HepG2 (cell line): ENCODE data around the gene STK11. TPM values are rescaled to one million over a fixed set of nuclear protein-coding genes. Genes with fewer than 3 reads are reported as not detected.

Source experiments
- ATAC-seq: fragments of 200-7000 bp; cut with Tn5 transposase; 3 replicates; pipeline ENCODE4 v1.9.1; 2020; ENCODE audit warnings: mild to moderate bottlenecking, moderate library complexity
- BruUV-seq: library from RNA; stranded (reverse); fragments of 400-500 nt; replicated peaks from 2 replicates; lab custom pipeline; 2021; lab: Mats Ljungman, UMichigan
- CTCF ChIA-PET: fragments of 300-600 bp; formaldehyde crosslinking; extraction: SDS; loops from one replicate; lab custom pipeline; 2021; ENCODE audit warnings: low total read pairs, inconsistent platforms, low intra/inter-chr PET ratio; lab: Yijun Ruan, JAX
- POLR2A ChIA-PET: fragments of 350-600 bp; sonication (Branson Sonifier 250); formaldehyde crosslinking; loops from one replicate; lab custom pipeline; 2020; ENCODE audit warnings: antibody characterized with exemption, inconsistent platforms; lab: Yijun Ruan, JAX
- DNase-seq: peaks from one replicate; pipeline ENCODE4 v3.0.0-alpha.2; 2015; ENCODE audit warnings: low spot score
- FAIRE-seq: peaks from 3 replicates; lab custom pipeline; 2011; peaks lifted over from hg19 to GRCh38; lab: Jason Lieb, UNC
- H2AFZ ChIP-seq: one replicate; pipeline ENCODE4 v1.6.1; 2011; ENCODE audit warnings: low read length, inconsistent platforms
- H3K27ac ChIP-seq: fragments of 300-600 bp; 3 replicates; pipeline ENCODE4 v1.8.0; 2011; ENCODE audit warnings: mixed run types, mild to moderate bottlenecking, mixed read lengths, low read length, inconsistent platforms; ENCODE audit not compliant: insufficient read depth; ENCODE audit errors: extremely low read length
- H3K27me3 ChIP-seq, 2 experiments: fragments of 200-600 bp in 1 of 2; 2 replicates in 1 of 2; 3 replicates in 1 of 2; pipeline versions ENCODE4 v1.6.0 to v1.8.0; 2011; ENCODE audit warnings: low read length in 2 of 2, mild to moderate bottlenecking in 2 of 2, moderate library complexity in 2 of 2, inconsistent platforms in 1 of 2; ENCODE audit not compliant: insufficient read depth in 2 of 2, control insufficient read depth in 1 of 2
- H3K36me3 ChIP-seq, 2 experiments: fragments of 200-600 bp in 1 of 2; replicated peaks in 1 of 2; 2 replicates in 1 of 2; 3 replicates in 1 of 2; pipeline versions ENCODE4 v1.5.1 to v1.8.0; 2011; ENCODE audit warnings: low read length in 2 of 2, inconsistent platforms in 1 of 2; ENCODE audit not compliant: insufficient read depth in 2 of 2, control insufficient read depth in 1 of 2
- H3K4me1 ChIP-seq: 2 replicates; pipeline ENCODE4 v1.5.1; 2012; ENCODE audit warnings: low read length, inconsistent platforms; ENCODE audit not compliant: insufficient read depth
- H3K4me2 ChIP-seq: 2 replicates; pipeline ENCODE4 v1.6.0; 2011; ENCODE audit warnings: low read depth, low read length, inconsistent platforms
- H3K4me3 ChIP-seq, 3 experiments: fragments of 200-600 bp in 1 of 3; sonication (generic), shearing (Covaris generic) in 1 of 3; replicated peaks in 1 of 3; 2 replicates each; pipeline ENCODE4 v1.5.1; 2011 to 2016; ENCODE audit warnings: low read length in 3 of 3, inconsistent platforms in 2 of 3, low read depth in 2 of 3, mild to moderate bottlenecking in 2 of 3, control low read depth in 1 of 3, mixed read lengths in 1 of 3; ENCODE audit not compliant: insufficient read depth in 1 of 3
- H3K79me2 ChIP-seq: one replicate; pipeline ENCODE4 v1.6.1; 2011; ENCODE audit warnings: low read length, inconsistent platforms; ENCODE audit not compliant: insufficient read depth
- H3K9ac ChIP-seq: 2 replicates; pipeline ENCODE4 v1.6.0; 2011; ENCODE audit warnings: mild to moderate bottlenecking, low read depth, low read length, inconsistent platforms; ENCODE audit not compliant: insufficient read depth
- H3K9me3 ChIP-seq: 2 replicates; pipeline ENCODE4 v1.5.1; 2012; ENCODE audit warnings: mild to moderate bottlenecking, low read length
- H4K20me1 ChIP-seq: 2 replicates; pipeline ENCODE4 v1.6.0; 2011; ENCODE audit warnings: inconsistent platforms, mild to moderate bottlenecking, low read length, moderate library complexity; ENCODE audit not compliant: insufficient read depth
- ARID4A ChIP-seq: sonication (generic); formaldehyde crosslinking; IDR thresholded peaks from 2 replicates; pipeline ENCODE4 v1.5.0; 2020; ENCODE audit warnings: mild to moderate bottlenecking, missing genetic modification reagents, borderline replicate concordance
- CENPBD1 ChIP-seq: sonication (generic); formaldehyde crosslinking; IDR thresholded peaks from 2 replicates; pipeline ENCODE4 v1.8.0; 2022; ENCODE audit warnings: missing genetic modification reagents, low read depth, mild to moderate bottlenecking, borderline replicate concordance
- CENPX ChIP-seq: sonication (generic); formaldehyde crosslinking; IDR thresholded peaks from 2 replicates; pipeline ENCODE4 v1.9.0; 2021; ENCODE audit warnings: mild to moderate bottlenecking, missing genetic modification reagents, moderate library complexity
- FOXK1 ChIP-seq: sonication (generic); formaldehyde crosslinking; IDR thresholded peaks from 2 replicates; pipeline ENCODE4 v1.4.0; 2020; ENCODE audit warnings: low read depth, missing genetic modification reagents, borderline replicate concordance
- PAF1 ChIP-seq: IDR thresholded peaks from 2 replicates; pipeline ENCODE4 v1.6.1; 2016; ENCODE audit warnings: missing genetic modification reagents, missing compliant biosample characterization
- PHF5A ChIP-seq: IDR thresholded peaks from one replicate; pipeline ENCODE4 v1.6.1; 2018; ENCODE audit warnings: low read depth, missing genetic modification reagents; ENCODE audit not compliant: unreplicated experiment
- ZNF136 ChIP-seq: sonication (generic); formaldehyde crosslinking; IDR thresholded peaks from 2 replicates; pipeline ENCODE4 v1.8.1; 2022; ENCODE audit warnings: low read depth, mild to moderate bottlenecking, moderate library complexity, missing genetic modification reagents
- ZNF362 ChIP-seq: sonication (generic); formaldehyde crosslinking; IDR thresholded peaks from 2 replicates; pipeline ENCODE4 v1.4.0; 2020; ENCODE audit warnings: missing genetic modification reagents, mild to moderate bottlenecking, borderline replicate concordance
- ZNF747 ChIP-seq: sonication (generic); formaldehyde crosslinking; IDR thresholded peaks from 2 replicates; pipeline ENCODE4 v1.8.1; 2023; ENCODE audit warnings: missing genetic modification reagents, mild to moderate bottlenecking, borderline replicate concordance
- ZNF766 ChIP-seq: sonication (generic); formaldehyde crosslinking; IDR thresholded peaks from 2 replicates; pipeline ENCODE4 v1.5.0; 2020; ENCODE audit warnings: missing genetic modification reagents, borderline replicate concordance
- WGBS: methylation state at CpG from one replicate; pipeline ENCODE4 v1.1.6; 2017; ENCODE audit warnings: low lambda C conversion rate; 5-methylcytosine and 5-hydroxymethylcytosine counted together
- in situ Hi-C: cut with HindIII; loops from 2 replicates; pipeline ENCODE4 v1.10.0; 2017; ENCODE audit warnings: low pct_unique_long_range_greater_than_20kb; ENCODE audit not compliant: extremely low pct_ligation_motif_present
- intact Hi-C: fragments of 100-400 bp; cut with micrococcal nuclease; formaldehyde crosslinking; loops from one replicate; pipeline ENCODE4 v1.10.0; 2022; ENCODE audit not compliant: unreplicated experiment
- polyA plus RNA-seq, 8 experiments: library from polyadenylated mRNA; depleted of rRNA in 3 of 8; stranded (reverse) in 7 of 8; unstranded in 1 of 8; fragments of >200 nt; fragmentation: Illumina TruSeq in 4 of 8; extraction: Trizol in 4 of 8; gene quantifications; 2 replicates each; pipeline versions ENCODE4 v1.2.1 to v1.2.3, GENCODE V29; 2011 to 2016; ENCODE audit warnings: low read depth in 4 of 8, missing spikeins in 1 of 8, mixed read lengths in 1 of 8; ENCODE audit not compliant: insufficient read depth in 1 of 8
- total RNA-seq, 5 experiments: library from RNA; depleted of rRNA; stranded (reverse); fragments of >200 nt; fragmentation: Illumina TruSeq; extraction: Trizol; gene quantifications; 2 replicates each; pipeline ENCODE4 v1.2.3, GENCODE V29; 2016; ENCODE audit warnings: low read depth in 1 of 5

STK11 gene
- total and polyA plus RNA-seq, 2 of the 13 experiments (the other 11 are each of a cell fraction or from before 2014, with no cell fraction given): 27.5 to 43.6 TPM

- TF ChIP-seq ARID4A (CRISPR knock-in tag) (0 out of 2 replicates have a peak, but pooled peaks have one; percentile 16), ZNF747 (no peak), FOXK1 (no peak), ZNF136 (CRISPR knock-in tag) (no peak)
Measured at GRCh38 chr19:1233115-1233667, 27.6 kb downstream of the STK11 start (continued).

- H3K4me2 ChIP-seq: no peak overlapping the region
Measured at GRCh38 chr19:1234051-1234954, 28.7 kb downstream of the STK11 start.

More at GRCh38 chr19:1234051-1234954, 28.7 kb downstream of the STK11 start:
- no peak overlapping the region for H3K9ac ChIP-seq
- ChIA-PET CTCF (no interaction called here), POLR2A (no interaction called here)
- no peak for ATAC-seq
- 98% methylated on average over 24 of the region's 45 CpGs for WGBS
- FAIRE-seq: no peak
- no peak overlapping the region for H3K27ac ChIP-seq
- H3K4me1 ChIP-seq: peaks cover 37% of the 10 kb centered on the region
- no peak overlapping the region for H3K4me3 ChIP-seq
- in situ Hi-C loops: no loop called here
- H4K20me1 ChIP-seq: no peaks in the 10 kb centered on the region
- no peaks in the 10 kb centered on the region for H3K9me3 ChIP-seq
- H3K27me3 ChIP-seq: no peaks in the 10 kb centered on the region
- no peak overlapping the region for H2AFZ ChIP-seq
- H3K79me2 ChIP-seq: no peaks in the 10 kb centered on the region
- no peak for TF ChIP-seq PHF5A
- TF ChIP-seq CENPX (CRISPR knock-in tag): no peak
- TF ChIP-seq PAF1 (CRISPR knock-in tag): no peak
- no peak for TF ChIP-seq ZNF766 (CRISPR knock-in tag)
- TF ChIP-seq CENPBD1: no peak
- TF ChIP-seq ZNF362 (CRISPR knock-in tag): no peak
- peaks cover 0 to 3% of the 10 kb centered on the region in 2 experiments; a peak in 1 of 5 replicates for H3K36me3 ChIP-seq
- DNase-seq: no peak
- BruUV-seq: no TSS peak
- intact Hi-C loops: no loop called here
